Measurements from ENCODE around the gene BEAN1.

BEAN1 gene

GRCh38 chr16:66521252-66521713, 94.2 kb downstream of the BEAN1 start:
- ATAC-seq (ENCODE audit: insufficient read depth, low read depth) (no peak), DNase-seq (no peak)
- Histone ChIP-seq H3K27me3 (ENCODE audit: insufficient read depth, low read length, poor library complexity) (no peaks in the 10 kb centered on the region), H3K79me2 (ENCODE audit: insufficient read depth, low read length) (peaks cover 2% of the 10 kb centered on the region; the same call in 1 of the 2 replicates), H3K4me1 (ENCODE audit: insufficient read depth, low read length) (peaks cover 76% of the 10 kb centered on the region), H4K20me1 (ENCODE audit: insufficient read depth, low read length) (no peaks in the 10 kb centered on the region), H3K4me3 (ENCODE audit: low read depth in 1 of 2, low read length in 2 of 2) (peak overlapping the region in 1 of 2 experiments; percentile 4; a peak in 1 of 4 replicates), H3K27ac (ENCODE audit: low read length) (peak overlapping the region; percentile 99), H3K9me3 (ENCODE audit: insufficient read depth, low read length, severe bottlenecking) (no peaks in the 10 kb centered on the region), H3K9ac (ENCODE audit: low read depth, low read length) (peak overlapping the region; percentile 53), H3K36me3 (ENCODE audit: insufficient read depth, low read length) (peaks cover 5% of the 10 kb centered on the region; the same call in 1 of the 2 replicates), H3K4me2 (ENCODE audit: insufficient read depth, low read length) (peak overlapping the region; percentile 21), H2AFZ (ENCODE audit: low read depth, low read length) (no peak overlapping the region)
- TF ChIP-seq EZH2 (IDR thresholded peaks at IDR 0.05; ENCODE audit: borderline replicate concordance, low read depth, low read length, severe bottlenecking) (no peak), CTCF (IDR thresholded peaks at IDR 0.05; ENCODE audit: borderline replicate concordance, extremely low read depth, low read length, poor library complexity, severe bottlenecking) (no peak)

GRCh38 chr16:66521951-66522771, 95.1 kb downstream of the BEAN1 start:
- peak overlapping the region; percentile 45 for H3K4me2 ChIP-seq (ENCODE audit: insufficient read depth, low read length)
- TF ChIP-seq EZH2 (IDR thresholded peaks at IDR 0.05; ENCODE audit: borderline replicate concordance, low read depth, low read length, severe bottlenecking): no peak
- no peak for TF ChIP-seq CTCF (IDR thresholded peaks at IDR 0.05; ENCODE audit: borderline replicate concordance, extremely low read depth, low read length, poor library complexity, severe bottlenecking)
- no peaks in the 10 kb centered on the region for H3K36me3 ChIP-seq (ENCODE audit: insufficient read depth, low read length)
- H3K4me3 ChIP-seq (ENCODE audit: low read depth in 1 of 2, low read length in 2 of 2): peak overlapping the region in 1 of 2 experiments; percentile 4; a peak in 1 of 4 replicates
- ATAC-seq (ENCODE audit: insufficient read depth, low read depth) (peak; percentile 77), DNase-seq (peak; percentile 91)
- peaks cover 67% of the 10 kb centered on the region for H3K4me1 ChIP-seq (ENCODE audit: insufficient read depth, low read length)
- peak overlapping the region; percentile 53 for H3K9ac ChIP-seq (ENCODE audit: low read depth, low read length)
- H4K20me1 ChIP-seq (ENCODE audit: insufficient read depth, low read length): no peaks in the 10 kb centered on the region
- H3K27me3 ChIP-seq (ENCODE audit: insufficient read depth, low read length, poor library complexity): no peaks in the 10 kb centered on the region
- peaks cover 2% of the 10 kb centered on the region; the same call in 1 of the 2 replicates for H3K79me2 ChIP-seq (ENCODE audit: insufficient read depth, low read length)
- peak overlapping the region; percentile 99 for H3K27ac ChIP-seq (ENCODE audit: low read length)
- no peak overlapping the region for H2AFZ ChIP-seq (ENCODE audit: low read depth, low read length)
- H3K9me3 ChIP-seq (ENCODE audit: insufficient read depth, low read length, severe bottlenecking): no peaks in the 10 kb centered on the region

GRCh38 chr16:66522816-66523590, 95.9 kb downstream of the BEAN1 start:
- Histone ChIP-seq H3K27ac (ENCODE audit: low read length) (peak overlapping the region; percentile 99), H3K4me3 (ENCODE audit: low read depth in 1 of 2, low read length in 2 of 2) (peak overlapping the region in 1 of 2 experiments; percentile 31; a peak in 1 of 4 replicates), H3K79me2 (ENCODE audit: insufficient read depth, low read length) (peaks cover 2% of the 10 kb centered on the region; the same call in 1 of the 2 replicates), H4K20me1 (ENCODE audit: insufficient read depth, low read length) (no peaks in the 10 kb centered on the region), H3K9me3 (ENCODE audit: insufficient read depth, low read length, severe bottlenecking) (no peaks in the 10 kb centered on the region), H3K9ac (ENCODE audit: low read depth, low read length) (peak overlapping the region; percentile 53), H3K4me1 (ENCODE audit: insufficient read depth, low read length) (peaks cover 66% of the 10 kb centered on the region), H3K36me3 (ENCODE audit: insufficient read depth, low read length) (peaks cover 3% of the 10 kb centered on the region; the same call in 1 of the 2 replicates), H3K4me2 (ENCODE audit: insufficient read depth, low read length) (peak overlapping the region; percentile 45), H2AFZ (ENCODE audit: low read depth, low read length) (no peak overlapping the region), H3K27me3 (ENCODE audit: insufficient read depth, low read length, poor library complexity) (no peaks in the 10 kb centered on the region)
- no peak for TF ChIP-seq EZH2 (IDR thresholded peaks at IDR 0.05; ENCODE audit: borderline replicate concordance, low read depth, low read length, severe bottlenecking)
- TF ChIP-seq CTCF (IDR thresholded peaks at IDR 0.05; ENCODE audit: borderline replicate concordance, extremely low read depth, low read length, poor library complexity, severe bottlenecking): no peak
- ATAC-seq (ENCODE audit: insufficient read depth, low read depth) (no peak), DNase-seq (no peak)
